Measurements from ENCODE around the gene EID1.

DNA sequence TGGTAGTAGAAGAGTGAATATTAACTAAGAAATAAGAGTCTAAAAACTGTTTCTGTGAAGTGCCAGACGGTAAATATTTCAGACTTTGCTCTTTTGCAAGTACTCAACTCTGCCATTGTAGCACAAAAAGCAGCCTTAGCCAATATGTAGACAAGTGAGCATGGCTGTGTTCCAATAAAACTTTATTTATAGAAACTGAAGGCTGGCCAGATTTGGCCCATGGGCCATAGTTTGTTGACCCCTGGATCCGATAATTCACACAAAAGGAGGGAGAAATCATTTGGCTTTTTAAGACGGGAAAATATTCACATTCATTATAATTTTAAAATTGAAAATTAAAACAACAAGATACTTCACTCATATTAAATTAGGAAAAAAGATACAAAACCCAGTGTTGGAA is 15.4 kb downstream of the EID1 start:
- TF ChIP-seq, protein P1, sequence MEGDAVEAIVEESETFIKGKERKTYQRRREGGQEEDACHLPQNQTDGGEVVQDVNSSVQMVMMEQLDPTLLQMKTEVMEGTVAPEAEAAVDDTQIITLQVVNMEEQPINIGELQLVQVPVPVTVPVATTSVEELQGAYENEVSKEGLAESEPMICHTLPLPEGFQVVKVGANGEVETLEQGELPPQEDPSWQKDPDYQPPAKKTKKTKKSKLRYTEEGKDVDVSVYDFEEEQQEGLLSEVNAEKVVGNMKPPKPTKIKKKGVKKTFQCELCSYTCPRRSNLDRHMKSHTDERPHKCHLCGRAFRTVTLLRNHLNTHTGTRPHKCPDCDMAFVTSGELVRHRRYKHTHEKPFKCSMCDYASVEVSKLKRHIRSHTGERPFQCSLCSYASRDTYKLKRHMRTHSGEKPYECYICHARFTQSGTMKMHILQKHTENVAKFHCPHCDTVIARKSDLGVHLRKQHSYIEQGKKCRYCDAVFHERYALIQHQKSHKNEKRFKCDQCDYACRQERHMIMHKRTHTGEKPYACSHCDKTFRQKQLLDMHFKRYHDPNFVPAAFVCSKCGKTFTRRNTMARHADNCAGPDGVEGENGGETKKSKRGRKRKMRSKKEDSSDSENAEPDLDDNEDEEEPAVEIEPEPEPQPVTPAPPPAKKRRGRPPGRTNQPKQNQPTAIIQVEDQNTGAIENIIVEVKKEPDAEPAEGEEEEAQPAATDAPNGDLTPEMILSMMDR (IDR thresholded peaks at IDR 0.05): no peak
- TF ChIP-seq POLR2AphosphoS5 (IDR thresholded peaks at IDR 0.05): no peak

All from breast epithelium (tissue), 3 donors.